Erythroblast (primary cell): Measurements from ENCODE around the gene CTAG1B.
"Not testable (repeated sequence)": the region's sequence is repeated elsewhere in the genome, so short reads cannot be mapped to it uniquely, and the experiment has no call there.

Source experiments
- GATA1 ChIP-seq: IDR thresholded peaks from 2 replicates; pipeline ENCODE4 v1.6.1; 2011; ENCODE audit warnings: low read depth, mild to moderate bottlenecking, control low read depth, low read length, moderate library complexity
- POLR2A ChIP-seq: IDR thresholded peaks from 2 replicates; pipeline ENCODE4 v1.6.1; 2011; ENCODE audit warnings: mild to moderate bottlenecking, low read length

GRCh38 chrX:154590415-154590814, 28.7 kb downstream of the CTAG1B start:
- not testable (repeated sequence) for TF ChIP-seq POLR2A, GATA1
